Endometrial microvascular endothelial cells (primary cell): ENCODE results near the gene TAB3. TPM values are rescaled to one million over a fixed set of nuclear protein-coding genes. Genes with fewer than 3 reads are reported as not detected.

ENCODE experiments used
- in situ Hi-C: cut with HindIII; loops from 2 replicates; pipeline ENCODE4 v1.10.0; 2017; ENCODE audit warnings: low sequenced_read_pairs, low pct_unique_long_range_greater_than_20kb; ENCODE audit errors: inconsistent ontology term
- total RNA-seq: library from RNA; depleted of rRNA; stranded (reverse); fragments of >200 nt; gene quantifications from one replicate; pipeline ENCODE4 v1.2.3, GENCODE V29; 2015; ENCODE audit errors: inconsistent ontology term

The TAB3 gene
- total RNA-seq, 1 donor from 2014 or later: 12.9 TPM

DNA sequence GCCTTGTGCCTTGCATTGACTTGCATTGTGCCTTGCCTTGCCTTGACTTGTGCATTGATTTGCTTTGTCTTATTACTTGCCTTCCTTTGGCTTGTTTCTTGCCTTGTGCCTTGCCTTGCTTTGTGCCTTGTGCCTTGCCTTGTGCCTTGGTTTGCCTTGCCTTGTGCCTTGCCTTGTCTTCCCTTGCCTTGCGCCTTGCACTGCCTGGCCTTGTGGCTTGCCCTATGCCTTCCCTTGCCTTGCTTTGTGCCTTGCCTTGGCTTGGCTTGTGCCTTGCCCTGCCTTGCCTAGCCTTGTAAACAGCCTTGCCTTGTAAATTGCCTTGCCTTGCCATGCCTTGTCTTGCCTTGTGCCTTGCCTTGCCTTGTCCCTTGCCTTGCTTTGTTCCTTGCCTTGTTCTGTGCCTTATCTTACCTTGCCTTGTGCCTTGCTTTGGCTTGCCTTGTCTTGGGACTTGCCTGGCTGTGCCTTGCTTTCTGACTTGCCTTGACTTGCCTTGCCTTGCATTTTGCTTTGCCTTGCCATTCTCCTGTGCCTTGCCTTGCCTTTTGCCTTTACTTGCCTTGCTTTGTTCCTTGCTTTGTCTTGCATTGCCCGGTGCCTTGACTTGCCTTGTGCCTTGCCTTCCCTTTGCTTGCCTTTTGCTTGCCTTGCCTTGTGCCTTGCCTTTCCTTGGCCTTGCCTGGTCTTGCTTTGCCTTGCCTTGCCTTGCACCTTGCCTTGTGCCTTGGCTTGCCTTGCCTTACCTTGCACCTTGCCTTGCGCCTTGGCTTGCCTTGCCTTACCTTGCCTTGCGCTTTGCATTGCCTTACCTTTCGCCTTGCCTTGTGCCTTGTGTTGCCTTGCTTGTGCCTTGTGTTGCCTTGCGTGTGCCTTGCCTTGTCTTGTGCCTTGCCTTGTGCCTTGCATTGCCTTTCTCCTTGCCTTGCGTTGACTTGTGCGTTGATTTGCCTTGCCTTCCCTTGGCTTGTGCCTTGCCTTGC lies 97.5 kb downstream of the TAB3 start:
- in situ Hi-C loops: no loop called here

DNA sequence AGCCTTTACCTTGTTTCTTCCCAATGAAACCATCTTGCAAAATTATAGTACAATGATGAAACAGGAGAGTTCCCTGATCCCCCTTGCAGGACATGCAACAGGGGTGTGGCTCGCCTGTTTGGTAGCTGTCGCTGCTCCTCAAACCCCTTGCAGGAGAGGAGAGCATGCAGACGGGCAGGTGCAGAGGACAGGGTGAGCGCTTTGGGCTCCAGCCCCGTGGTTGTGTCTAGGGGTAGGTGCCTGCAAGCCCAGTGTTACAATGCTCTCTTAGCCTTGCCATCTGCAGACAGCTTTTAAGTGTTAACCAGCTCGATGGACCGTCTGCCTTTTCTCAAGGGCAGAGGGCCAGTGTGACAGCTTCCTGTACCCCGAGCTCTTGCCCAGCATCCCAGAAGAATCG lies 102.0 kb downstream of the TAB3 start:
- in situ Hi-C loops: no loop called here

DNA sequence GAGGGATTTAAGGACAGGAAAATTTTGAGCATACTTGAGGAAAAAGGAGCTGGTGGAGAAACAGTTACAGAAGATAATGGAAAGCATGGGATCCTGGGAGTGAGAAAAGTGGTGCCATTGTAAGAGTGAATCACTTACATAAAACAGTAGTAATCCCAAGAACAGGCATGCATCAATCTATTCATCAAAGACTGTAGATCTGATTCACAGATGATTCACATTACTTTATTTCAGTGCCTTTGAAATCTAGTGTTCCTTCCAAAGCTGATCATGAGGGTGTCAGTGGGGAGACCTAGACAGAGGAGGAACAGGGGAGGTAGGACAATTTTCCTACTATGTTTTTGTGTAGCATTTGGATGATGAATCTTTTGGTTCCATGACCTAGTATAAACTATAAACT lies 102.7 kb downstream of the TAB3 start:
- in situ Hi-C loops: no loop called here

DNA sequence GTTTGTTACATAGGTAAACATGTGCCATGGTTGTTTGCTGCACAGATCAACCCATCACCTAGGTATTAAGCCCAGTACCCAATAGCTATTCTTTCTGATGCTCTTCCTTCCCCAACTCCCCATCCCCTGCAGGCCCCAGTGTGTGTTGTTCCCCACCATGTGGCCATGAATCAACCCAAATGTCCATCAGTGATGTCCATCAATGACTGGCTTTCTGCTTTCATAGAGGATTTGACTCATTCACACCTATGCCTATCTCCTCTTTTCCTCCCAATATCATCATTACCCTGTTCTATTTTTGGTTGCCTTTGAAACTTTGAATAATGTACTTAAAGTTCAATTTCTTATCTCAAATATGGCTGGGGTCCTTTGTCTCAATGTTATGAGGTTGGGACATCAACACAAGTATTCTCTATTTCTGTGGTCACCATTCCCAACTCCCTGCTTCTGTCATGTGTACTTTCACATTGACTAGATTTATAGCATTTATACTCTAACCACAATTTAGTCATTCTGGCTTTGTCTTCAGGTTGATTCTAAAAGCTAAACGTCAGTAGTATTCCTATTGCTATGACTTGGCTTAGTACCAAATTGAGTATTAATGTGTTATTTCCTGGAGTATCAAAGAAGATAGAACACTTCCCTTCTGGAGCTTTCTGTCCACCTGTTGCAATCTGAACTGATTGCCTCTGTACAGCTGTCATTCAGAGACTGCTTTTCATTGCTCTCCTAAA lies 107.2 kb downstream of the TAB3 start:
- in situ Hi-C loops: no loop called here

DNA sequence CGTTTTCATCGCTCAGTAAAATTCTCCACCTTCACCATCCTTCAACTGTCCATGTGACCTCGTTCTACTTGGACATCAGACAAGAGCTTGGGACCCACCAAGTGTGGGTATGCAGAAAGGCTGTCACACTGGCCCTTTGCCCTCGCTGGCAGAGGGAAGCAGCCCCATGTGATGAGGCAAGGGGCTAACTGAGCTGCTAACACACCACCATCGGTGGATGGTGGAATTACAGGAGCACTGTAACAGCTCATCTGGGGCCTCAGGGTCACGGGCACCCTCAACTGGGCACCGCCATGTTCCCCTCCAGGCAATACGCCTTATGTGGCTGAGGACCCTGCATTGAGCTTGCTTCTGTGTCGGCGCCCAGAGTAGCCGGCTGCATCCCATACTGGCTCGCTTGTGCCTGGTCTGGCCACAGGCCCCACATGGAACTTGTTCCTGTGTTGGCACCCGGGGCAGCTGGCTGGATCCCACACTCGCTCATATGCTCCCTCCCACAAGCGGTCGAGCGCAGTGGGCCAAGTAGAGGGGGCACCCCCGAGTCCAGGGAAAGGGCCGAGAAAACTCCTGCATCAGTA lies 109.5 kb downstream of the TAB3 start:
- in situ Hi-C loops: no loop called here

DNA sequence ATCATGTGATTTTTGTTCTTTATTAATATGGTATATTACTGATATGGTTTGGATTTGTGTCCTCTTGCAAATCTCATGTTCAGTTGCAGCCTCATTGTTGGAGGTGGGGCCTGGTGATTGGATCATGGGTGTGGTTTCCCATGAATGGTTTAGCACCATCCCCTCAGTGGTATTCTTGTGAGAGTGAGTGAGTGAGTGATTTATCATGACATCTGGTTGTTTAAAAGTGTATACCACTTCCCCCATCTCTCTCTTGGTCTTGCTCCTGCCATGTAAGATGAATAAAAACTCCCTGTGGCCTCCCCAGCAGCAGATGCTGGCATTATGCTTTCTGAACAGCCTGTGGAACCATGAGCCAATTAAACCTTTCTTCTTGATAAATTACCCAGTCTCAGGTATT lies 111.5 kb downstream of the TAB3 start:
- in situ Hi-C loops: no loop called here

Other genes with a start within 250 kb of the TAB3 start
- gene GK, start 235.8 kb downstream of the TAB3 start, total RNA-seq: 5.2 TPM
- not detected for gene FTHL17, start 182.8 kb upstream of the TAB3 start, total RNA-seq